NB4 (cell line): ENCODE measurements around the gene CCL27.
A peak's percentile ranks its signal among the peaks of the same experiment; 100 is the strongest.

Experiments
- DNase-seq: peaks from one replicate; pipeline ENCODE4 v3.0.0; 2010; ENCODE audit warnings: low read depth
- H3K4me3 ChIP-seq: one replicate; pipeline ENCODE4 v1.5.1; 2011; ENCODE audit warnings: mild to moderate bottlenecking, low read depth, low read length, moderate library complexity
- MYC ChIP-seq: IDR thresholded peaks from 2 replicates; pipeline ENCODE4 v1.6.1; 2011; ENCODE audit warnings: low read depth, low read length
- POLR2A ChIP-seq: IDR thresholded peaks from 2 replicates; pipeline ENCODE4 v1.6.1; 2011; ENCODE audit warnings: mild to moderate bottlenecking; ENCODE audit not compliant: insufficient read length; ENCODE audit errors: extremely low read depth
- TF ChIP-seq, protein P1 (sequence below): IDR thresholded peaks from 2 replicates; pipeline ENCODE4 v1.6.1; 2011; ENCODE audit warnings: low read depth, low read length
- TF ChIP-seq, protein P2 (sequence below): IDR thresholded peaks from one replicate; pipeline ENCODE4 v1.5.1; 2012; ENCODE audit warnings: low read depth, low read length

The CCL27 gene

DNA sequence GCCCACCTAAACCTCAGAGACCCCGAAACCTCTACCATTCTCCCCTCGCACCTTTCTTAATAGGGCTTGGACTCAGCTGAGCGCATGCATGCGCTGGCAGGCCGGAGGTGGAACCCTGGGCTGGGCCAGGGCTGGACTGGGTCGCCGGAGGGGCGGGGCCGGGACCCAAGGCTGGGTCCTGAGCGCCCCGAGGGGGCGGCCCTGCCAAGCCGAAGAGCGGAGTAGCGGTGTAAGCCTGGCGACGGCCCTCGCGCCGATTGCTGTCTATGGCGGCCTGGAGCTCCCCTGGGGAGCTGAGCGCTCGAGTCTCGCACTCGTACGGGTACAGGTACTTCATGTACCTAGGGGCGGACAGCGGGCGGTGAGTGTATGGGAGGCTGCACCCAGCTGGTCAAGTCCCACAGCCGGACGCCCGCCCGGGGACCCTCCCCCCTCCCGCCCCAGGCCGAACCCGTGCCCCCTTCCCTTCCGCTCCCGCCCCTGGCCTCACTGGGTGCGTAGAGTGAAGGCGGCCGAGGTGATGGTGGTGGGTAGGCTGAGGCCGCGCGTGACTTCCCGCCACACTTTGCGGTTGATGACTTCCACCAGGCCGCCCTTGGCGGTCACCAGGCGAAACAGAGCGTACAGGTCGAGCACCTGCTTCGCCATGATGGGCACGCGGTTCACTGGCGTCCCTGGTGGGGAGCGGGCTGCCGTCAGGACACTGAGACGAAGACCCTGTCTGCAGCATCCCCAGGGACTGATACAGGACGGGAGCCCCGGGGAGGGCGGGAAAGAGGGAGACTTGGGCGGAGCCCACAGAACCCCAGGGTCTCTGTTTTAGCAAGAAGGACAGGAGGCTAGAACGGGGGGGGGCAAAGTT, 38.9 kb downstream of the CCL27 start:
- no peak for TF ChIP-seq MYC
- TF ChIP-seq, protein P1, sequence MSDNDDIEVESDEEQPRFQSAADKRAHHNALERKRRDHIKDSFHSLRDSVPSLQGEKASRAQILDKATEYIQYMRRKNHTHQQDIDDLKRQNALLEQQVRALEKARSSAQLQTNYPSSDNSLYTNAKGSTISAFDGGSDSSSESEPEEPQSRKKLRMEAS = no peak
- TF ChIP-seq, protein P2, sequence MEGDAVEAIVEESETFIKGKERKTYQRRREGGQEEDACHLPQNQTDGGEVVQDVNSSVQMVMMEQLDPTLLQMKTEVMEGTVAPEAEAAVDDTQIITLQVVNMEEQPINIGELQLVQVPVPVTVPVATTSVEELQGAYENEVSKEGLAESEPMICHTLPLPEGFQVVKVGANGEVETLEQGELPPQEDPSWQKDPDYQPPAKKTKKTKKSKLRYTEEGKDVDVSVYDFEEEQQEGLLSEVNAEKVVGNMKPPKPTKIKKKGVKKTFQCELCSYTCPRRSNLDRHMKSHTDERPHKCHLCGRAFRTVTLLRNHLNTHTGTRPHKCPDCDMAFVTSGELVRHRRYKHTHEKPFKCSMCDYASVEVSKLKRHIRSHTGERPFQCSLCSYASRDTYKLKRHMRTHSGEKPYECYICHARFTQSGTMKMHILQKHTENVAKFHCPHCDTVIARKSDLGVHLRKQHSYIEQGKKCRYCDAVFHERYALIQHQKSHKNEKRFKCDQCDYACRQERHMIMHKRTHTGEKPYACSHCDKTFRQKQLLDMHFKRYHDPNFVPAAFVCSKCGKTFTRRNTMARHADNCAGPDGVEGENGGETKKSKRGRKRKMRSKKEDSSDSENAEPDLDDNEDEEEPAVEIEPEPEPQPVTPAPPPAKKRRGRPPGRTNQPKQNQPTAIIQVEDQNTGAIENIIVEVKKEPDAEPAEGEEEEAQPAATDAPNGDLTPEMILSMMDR = no peak
- TF ChIP-seq POLR2A = no peak
- no peak for DNase-seq
- no peak overlapping the region for H3K4me3 ChIP-seq

DNA sequence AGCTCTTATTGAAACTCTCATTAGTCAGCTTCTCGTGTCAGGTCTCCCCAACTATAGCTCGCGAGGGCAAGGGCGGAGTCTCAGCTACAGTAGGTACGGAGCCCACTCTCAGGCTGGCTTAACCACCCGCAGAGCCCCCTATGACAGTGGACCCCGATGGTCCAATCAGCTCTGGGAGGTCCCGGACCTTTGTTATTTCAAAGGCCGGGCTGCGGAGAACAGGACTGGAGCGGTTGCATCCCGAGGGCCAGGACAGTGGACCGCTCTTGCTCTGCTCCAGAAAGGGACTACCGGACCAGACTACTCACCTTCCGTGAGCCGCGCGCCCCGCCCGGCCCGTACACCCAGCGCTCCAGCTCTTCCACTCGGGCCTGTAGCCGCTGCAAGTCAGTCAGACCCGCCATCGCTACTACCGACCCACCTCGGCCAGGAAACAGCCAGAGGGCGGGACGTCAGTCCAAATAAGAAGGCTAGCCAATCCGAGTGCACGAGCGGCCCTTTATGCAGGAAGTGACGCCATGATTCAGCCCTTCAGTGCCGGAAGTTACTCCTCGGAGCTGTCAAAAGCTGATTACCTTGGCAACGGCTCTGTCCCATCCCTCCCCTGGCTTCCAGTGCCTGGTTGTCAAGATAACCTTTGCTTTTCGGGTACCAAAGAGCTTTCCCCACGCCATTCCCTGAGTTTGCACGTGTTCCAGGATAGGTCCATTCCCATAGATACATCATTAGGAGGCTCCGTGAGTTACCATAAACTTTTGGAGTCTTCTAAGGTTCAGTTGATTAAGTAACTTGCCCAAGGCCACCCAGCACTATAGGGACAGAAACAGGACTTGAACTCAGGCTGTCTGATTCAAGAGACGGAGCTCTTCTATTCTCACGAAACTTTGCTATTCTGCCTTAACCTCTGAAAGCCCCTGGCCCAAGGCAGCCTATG, 42.1 kb downstream of the CCL27 start, which contains the start of gene DCTN3:
DCTN3 (minus strand) TSS at position 435 of the 934 bp plus-strand sequence; CDS start at position 404, 31 bp downstream.
- TF ChIP-seq MYC (no peak; the same call in 1 of the 2 replicates), POLR2A (peak; percentile 83)
- TF ChIP-seq, protein P2 = no peak
- TF ChIP-seq, protein P1 = no peak; the same call in none of the 2 replicates

DNA sequence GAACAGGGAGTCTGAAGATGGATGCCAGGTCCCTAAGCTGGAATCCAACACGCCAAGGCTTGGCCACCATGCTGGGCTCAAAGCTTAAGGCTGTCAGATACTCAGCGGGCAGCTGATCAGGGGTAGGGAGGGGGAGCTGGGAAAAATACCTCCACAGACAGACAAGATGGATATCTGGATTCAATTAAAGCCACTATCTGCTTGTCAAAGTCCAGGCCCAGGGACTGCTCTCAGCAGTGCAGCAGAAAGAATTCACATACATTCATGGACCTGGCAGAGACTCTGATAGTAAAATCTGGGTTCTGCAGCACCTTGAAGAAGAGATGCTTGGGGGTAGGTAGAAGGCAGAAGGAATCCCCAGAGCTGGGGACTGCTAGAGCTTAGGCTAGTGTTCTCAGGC, 47.3 kb downstream of the CCL27 start:
- TF ChIP-seq, protein P2 = no peak
- no peak for TF ChIP-seq MYC
- no peak for TF ChIP-seq POLR2A
- TF ChIP-seq, protein P1 = no peak
- DNase-seq = no peak

More for the DNA sequence above, 42.1 kb downstream of the CCL27 start, which contains the start of gene DCTN3:
- DNase-seq = peak; percentile 98
- H3K4me3 ChIP-seq = peak within 1 kb of the TSS; percentile 83

DNA sequence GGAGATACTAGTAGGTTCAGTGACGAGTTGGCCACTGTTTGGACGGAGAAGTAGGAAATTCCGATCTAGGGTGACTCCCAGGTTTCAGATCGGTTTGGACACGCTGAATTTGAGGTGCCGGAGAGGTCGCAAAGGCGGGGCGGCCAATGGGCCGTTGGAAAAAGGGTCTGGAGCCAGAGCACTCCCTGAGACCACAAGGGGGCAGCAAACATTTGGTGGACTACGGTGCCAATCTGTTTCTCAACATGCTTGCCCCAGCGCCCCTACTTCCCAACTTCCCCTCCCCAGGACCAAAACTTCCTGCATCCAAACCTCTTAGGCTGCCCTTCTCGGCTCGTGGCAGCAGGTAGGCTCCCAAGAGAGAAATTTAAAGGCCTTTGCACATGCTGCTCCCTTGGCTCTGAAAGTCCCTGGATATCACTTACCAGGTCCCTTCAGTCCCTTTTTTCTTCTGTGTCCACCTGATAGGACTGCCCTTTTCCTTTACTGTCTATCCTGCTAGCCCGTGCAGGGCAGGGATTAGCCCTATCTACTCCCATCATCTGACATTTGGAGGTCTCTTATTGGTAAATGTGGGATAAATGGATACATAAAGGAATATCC, 49.6 kb downstream of the CCL27 start:
- TF ChIP-seq, protein P2 = peak; percentile 100
- TF ChIP-seq POLR2A (no peak), MYC (peak; percentile 71)
- TF ChIP-seq, protein P1 = peak; percentile 79
- peak overlapping the region; percentile 69 for H3K4me3 ChIP-seq
- peak; percentile 93 for DNase-seq

More for the DNA sequence above, 47.3 kb downstream of the CCL27 start:
- no peak overlapping the region for H3K4me3 ChIP-seq
